Suprapubic skin (tissue), 4 donors: ENCODE results near the gene SHC1. TPM values are rescaled to one million over a fixed set of nuclear protein-coding genes. Genes with fewer than 3 reads are reported as not detected.

Source experiments
- DNase-seq, 2 donors: peaks; one replicate each; pipeline ENCODE4 v3.0.0-alpha.2; 2019; ENCODE audit warnings: low spot score in 2 of 2
- H3K27ac ChIP-seq: fragments of 200-600 bp; sonication (generic); one replicate; pipeline ENCODE4 v1.5.1; 2019
- H3K27me3 ChIP-seq: fragments of 200-600 bp; sonication (generic); one replicate; pipeline ENCODE4 v1.5.1; 2019
- H3K36me3 ChIP-seq: fragments of 200-600 bp; sonication (generic); one replicate; pipeline ENCODE4 v1.5.1; 2019
- H3K4me1 ChIP-seq: fragments of 200-600 bp; sonication (generic); one replicate; pipeline ENCODE4 v1.5.1; 2019
- H3K4me3 ChIP-seq: fragments of 200-600 bp; sonication (generic); one replicate; pipeline ENCODE4 v1.5.1; 2019; ENCODE audit warnings: mild to moderate bottlenecking
- H3K9me3 ChIP-seq: fragments of 200-600 bp; sonication (generic); one replicate; pipeline ENCODE4 v1.5.1; 2019
- CTCF ChIP-seq, 2 donors: fragments of 200-600 bp in 1 of 2; fragments of 450-650 bp in 1 of 2; sonication (generic) in 1 of 2; IDR thresholded peaks; one replicate each; pipeline ENCODE4 v1.5.1; 2016 to 2019; ENCODE audit warnings: antibody characterized with exemption in 2 of 2, mild to moderate bottlenecking in 1 of 2, moderate library complexity in 1 of 2
- EP300 ChIP-seq: sonication (generic); formaldehyde crosslinking; IDR thresholded peaks from one replicate; pipeline ENCODE4 v1.6.1; 2017; ENCODE audit warnings: antibody characterized with exemption
- POLR2A ChIP-seq, 2 donors: fragments of 450-650 bp; IDR thresholded peaks; one replicate each; pipeline ENCODE4 v1.6.1; 2017; ENCODE audit warnings: antibody characterized with exemption in 2 of 2, mild to moderate bottlenecking in 2 of 2, moderate library complexity in 2 of 2
- POLR2AphosphoS5 ChIP-seq, 3 donors: sonication (generic); formaldehyde crosslinking; IDR thresholded peaks; one replicate each; pipeline ENCODE4 v1.6.1; 2017; ENCODE audit warnings: antibody characterized with exemption in 3 of 3
- WGBS: methylation state at CpG from one replicate; pipeline ENCODE4 v1.1.5; 2018; 5-methylcytosine and 5-hydroxymethylcytosine counted together
- total RNA-seq, 4 donors: library from RNA; depleted of rRNA; stranded (reverse); fragments of >200 nt; gene quantifications; one replicate each; pipeline ENCODE4 v1.1.0, GENCODE V29; 2016

Gene SHC1
- total RNA-seq, 4 donors from 2014 or later: 54.5 to 102 (median 69.5) TPM

DNA sequence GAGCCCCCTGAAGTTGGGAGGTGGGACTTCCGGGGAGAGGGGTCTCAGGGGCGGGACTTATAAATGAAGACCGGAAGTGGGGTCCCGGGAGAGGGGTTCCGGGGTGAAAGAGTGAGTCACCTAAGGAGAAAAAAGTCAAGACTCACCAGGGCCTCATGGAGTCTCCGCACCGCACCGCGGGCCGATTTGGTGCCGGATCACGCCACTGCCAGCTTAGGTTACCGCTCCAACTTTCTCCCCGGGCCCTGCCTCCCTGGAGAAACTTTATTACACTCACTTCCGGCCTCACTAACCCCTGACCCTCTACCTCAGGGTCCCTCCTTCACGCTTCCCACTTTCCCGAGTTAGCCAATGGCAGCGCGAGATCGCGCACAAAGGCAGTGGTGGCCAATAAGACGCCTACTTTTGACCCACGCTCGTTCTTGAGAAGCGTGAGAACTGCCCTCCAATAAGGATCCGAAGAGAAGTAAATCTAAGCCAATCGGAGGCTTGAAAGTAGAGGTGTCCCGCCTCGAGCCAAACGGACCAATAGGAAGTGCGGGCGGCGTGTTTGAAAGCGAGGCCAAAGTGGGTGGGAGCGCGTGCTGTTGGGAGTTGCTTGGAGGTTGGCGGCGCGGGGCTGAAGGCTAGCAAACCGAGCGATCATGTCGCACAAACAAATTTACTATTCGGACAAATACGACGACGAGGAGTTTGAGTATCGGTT is 3.7 kb upstream of the SHC1 start, which contains the start of gene CKS1B:
CKS1B (plus strand) TSS at position 580 of the 706 bp plus-strand sequence; CDS start at position 645, 65 bp downstream.
- no peaks in the 10 kb centered on the region for H3K27me3 ChIP-seq
- no peaks in the 10 kb centered on the region for H3K9me3 ChIP-seq
- WGBS: 1% methylated on average over 34 of the region's 47 CpGs
- H3K36me3 ChIP-seq: no peaks in the 10 kb centered on the region
- H3K27ac ChIP-seq: peak within 1 kb of the TSS; percentile 97
- peak within 1 kb of the TSS; percentile 73 for H3K4me3 ChIP-seq
- DNase-seq: peak; percentile 99
- TF ChIP-seq CTCF (IDR thresholded peaks at IDR 0.05): no peak
- TF ChIP-seq POLR2A (IDR thresholded peaks at IDR 0.05): no peak
- peak; percentile 33 to 83 (median 73) for TF ChIP-seq POLR2AphosphoS5 (IDR thresholded peaks at IDR 0.05)
- peaks cover 71% of the 10 kb centered on the region for H3K4me1 ChIP-seq

DNA sequence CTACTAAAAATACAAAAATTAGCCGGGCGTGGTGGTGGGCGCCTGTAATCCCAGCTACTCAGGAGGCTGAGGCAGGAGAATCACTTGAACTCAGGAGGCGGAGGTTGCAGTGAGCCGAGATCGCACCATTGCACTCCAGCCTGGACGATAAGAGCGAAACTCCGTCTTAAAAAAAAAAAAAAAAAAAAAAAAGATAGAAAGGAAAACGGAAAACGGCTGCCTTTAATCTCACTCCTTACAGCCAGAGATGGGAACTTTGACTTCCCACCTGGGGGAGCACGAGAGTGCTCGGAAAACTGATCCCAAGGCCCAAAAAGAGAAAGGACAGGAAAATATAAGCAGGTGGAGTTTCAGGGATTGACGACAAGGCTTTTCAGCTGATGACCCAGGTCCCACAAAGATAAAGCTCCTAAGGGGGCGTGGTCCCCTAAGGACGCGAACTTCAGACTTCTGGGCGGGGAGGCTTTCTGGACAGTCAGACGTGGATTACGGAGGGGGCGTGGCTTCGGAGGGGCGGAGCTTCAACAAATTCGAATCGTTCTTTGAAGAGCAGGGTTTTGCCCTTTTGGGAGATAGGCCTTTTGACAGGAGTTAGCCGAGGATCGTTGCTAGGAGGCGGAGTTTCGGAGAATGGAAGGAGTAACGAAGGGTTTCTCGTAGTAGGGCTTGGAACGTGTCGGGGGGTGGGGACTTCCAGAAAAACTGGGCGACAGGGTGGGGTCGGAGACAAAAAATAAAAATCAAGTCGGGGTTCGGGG is 3.0 kb upstream of the SHC1 start:
- 4% methylated on average over 37 of the region's 37 CpGs for WGBS
- H3K4me1 ChIP-seq: peaks cover 78% of the 10 kb centered on the region
- TF ChIP-seq CTCF (IDR thresholded peaks at IDR 0.05) (peak in 1 of 2 donors; percentile 7), POLR2AphosphoS5 (IDR thresholded peaks at IDR 0.05) (peak in 1 of 3 donors; percentile 8), POLR2A (IDR thresholded peaks at IDR 0.05) (peak in 1 of 2 donors; percentile 34), EP300 (no peak)
- H3K9me3 ChIP-seq: no peaks in the 10 kb centered on the region
- peak overlapping the region; percentile 97 for H3K27ac ChIP-seq
- peak; percentile 100 for DNase-seq
- peak overlapping the region; percentile 73 for H3K4me3 ChIP-seq
- no peaks in the 10 kb centered on the region for H3K27me3 ChIP-seq
- H3K36me3 ChIP-seq: peaks cover 3% of the 10 kb centered on the region

- Histone ChIP-seq H3K4me3 (peak overlapping the region; percentile 73), H3K27ac (peak overlapping the region; percentile 97), H3K4me1 (peaks cover 83% of the 10 kb centered on the region), H3K9me3 (no peaks in the 10 kb centered on the region), H3K27me3 (no peaks in the 10 kb centered on the region), H3K36me3 (peaks cover 11% of the 10 kb centered on the region)
- TF ChIP-seq EP300 (no peak), POLR2AphosphoS5 (IDR thresholded peaks at IDR 0.05) (peak in 1 of 3 donors; percentile 25), POLR2A (IDR thresholded peaks at IDR 0.05) (no peak), CTCF (IDR thresholded peaks at IDR 0.05) (no peak)
- DNase-seq: peak in 1 of 2 donors; percentile 88
- 14% methylated on average over 18 of the region's 18 CpGs for WGBS
Measured at GRCh38 chr1:154972517-154973343, 2.2 kb upstream of the SHC1 start.

DNA sequence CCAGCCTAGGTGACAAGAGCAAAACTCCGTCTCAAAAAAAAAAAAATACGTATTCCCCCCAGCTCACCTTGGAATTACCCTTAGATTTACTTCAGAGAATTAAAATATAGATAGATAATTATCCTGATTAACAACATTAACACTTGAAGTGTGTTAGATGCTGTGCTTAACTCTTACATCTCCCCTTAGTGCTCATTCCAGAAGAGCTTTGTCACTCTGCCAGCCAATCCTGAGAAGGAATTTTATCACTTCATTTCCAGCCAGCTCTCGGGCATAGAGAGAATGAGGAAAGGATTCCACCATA is 1.6 kb upstream of the SHC1 start:
- DNase-seq: no peak
- no peak for TF ChIP-seq POLR2A (IDR thresholded peaks at IDR 0.05)
- no peak for TF ChIP-seq POLR2AphosphoS5 (IDR thresholded peaks at IDR 0.05)
- TF ChIP-seq EP300: no peak
- TF ChIP-seq CTCF (IDR thresholded peaks at IDR 0.05): no peak
- Histone ChIP-seq H3K4me1 (peaks cover 81% of the 10 kb centered on the region), H3K36me3 (peaks cover 17% of the 10 kb centered on the region), H3K9me3 (no peaks in the 10 kb centered on the region), H3K4me3 (peak overlapping the region; percentile 73), H3K27me3 (no peaks in the 10 kb centered on the region), H3K27ac (peak overlapping the region; percentile 97)
- WGBS: 67% methylated on average over 3 of the region's 3 CpGs
